ENCODE measurements around the gene FRAT2.
"Not testable (repeated sequence)": the region's sequence is repeated elsewhere in the genome, so short reads cannot be mapped to it uniquely, and the experiment has no call there.

Gene FRAT2

GRCh38 chr10:97290576-97291356 lies 43.8 kb downstream of the FRAT2 start:
- not testable (repeated sequence) for DNase-seq

GRCh38 chr10:97290076-97290475 lies 44.5 kb downstream of the FRAT2 start:
- DNase-seq: not testable (repeated sequence)
